Prostate gland (tissue), 2 donors: ENCODE results near the gene ZFX.
"Not testable (repeated sequence)": the region's sequence is repeated elsewhere in the genome, so short reads cannot be mapped to it uniquely, and the experiment has no call there.

Source experiments
- CTCF ChIP-seq, 4 experiments: fragments of 200-600 bp in 2 of 4; fragments of 450-650 bp in 2 of 4; sonication (generic) in 2 of 4; IDR thresholded peaks; 1 replicate in 3 of 4; 2 replicates in 1 of 4; pipeline ENCODE4 v1.5.1; 2016 to 2019; ENCODE audit warnings: antibody characterized with exemption in 4 of 4, mild to moderate bottlenecking in 2 of 4, moderate library complexity in 2 of 4
- POLR2A ChIP-seq: fragments of 450-650 bp; IDR thresholded peaks from one replicate; pipeline ENCODE4 v1.6.1; 2016; ENCODE audit warnings: antibody characterized with exemption, mild to moderate bottlenecking
- POLR2AphosphoS5 ChIP-seq: sonication (generic); formaldehyde crosslinking; IDR thresholded peaks from one replicate; pipeline ENCODE4 v1.6.1; 2017; ENCODE audit warnings: antibody characterized with exemption

- TF ChIP-seq CTCF (IDR thresholded peaks at IDR 0.05); POLR2A; POLR2AphosphoS5: not testable (repeated sequence)
These were observed 13.8 kb upstream of the ZFX start for GRCh38 chrX:24135768-24136167.
